ENCODE results near the gene TRMT1L.

DNA sequence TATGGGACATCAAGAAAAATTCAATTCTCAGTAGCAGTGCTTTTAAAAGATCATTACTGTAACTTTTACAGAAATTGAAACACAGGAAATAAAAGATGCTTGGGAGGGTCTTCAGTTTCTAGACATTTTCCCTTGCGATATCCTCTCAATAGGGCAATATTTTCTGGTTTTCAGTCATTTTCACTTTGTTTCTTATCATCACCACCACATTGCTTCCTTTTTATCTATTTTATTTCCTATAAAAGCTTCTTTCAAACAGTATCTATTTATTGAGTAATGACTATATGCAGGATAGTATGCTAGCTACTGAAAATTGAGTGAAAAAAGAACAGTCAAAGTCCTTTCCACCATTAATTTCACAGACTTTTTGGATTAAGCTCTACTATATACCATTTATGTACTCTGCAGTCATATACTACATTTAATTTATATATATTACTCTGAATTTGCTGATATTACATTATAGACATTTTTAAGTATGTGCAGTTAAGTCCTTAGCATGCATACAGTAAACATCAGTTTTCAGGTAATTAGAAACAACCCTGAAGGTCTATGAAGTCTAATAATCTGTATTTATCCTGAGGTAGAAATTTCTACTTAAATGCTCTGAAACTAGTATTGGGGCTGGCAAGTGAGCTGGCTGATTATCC is 18.7 kb downstream of the TRMT1L start:
- TF ChIP-seq POLR2A (IDR thresholded peaks at IDR 0.05): no peak
- TF ChIP-seq, protein P1, sequence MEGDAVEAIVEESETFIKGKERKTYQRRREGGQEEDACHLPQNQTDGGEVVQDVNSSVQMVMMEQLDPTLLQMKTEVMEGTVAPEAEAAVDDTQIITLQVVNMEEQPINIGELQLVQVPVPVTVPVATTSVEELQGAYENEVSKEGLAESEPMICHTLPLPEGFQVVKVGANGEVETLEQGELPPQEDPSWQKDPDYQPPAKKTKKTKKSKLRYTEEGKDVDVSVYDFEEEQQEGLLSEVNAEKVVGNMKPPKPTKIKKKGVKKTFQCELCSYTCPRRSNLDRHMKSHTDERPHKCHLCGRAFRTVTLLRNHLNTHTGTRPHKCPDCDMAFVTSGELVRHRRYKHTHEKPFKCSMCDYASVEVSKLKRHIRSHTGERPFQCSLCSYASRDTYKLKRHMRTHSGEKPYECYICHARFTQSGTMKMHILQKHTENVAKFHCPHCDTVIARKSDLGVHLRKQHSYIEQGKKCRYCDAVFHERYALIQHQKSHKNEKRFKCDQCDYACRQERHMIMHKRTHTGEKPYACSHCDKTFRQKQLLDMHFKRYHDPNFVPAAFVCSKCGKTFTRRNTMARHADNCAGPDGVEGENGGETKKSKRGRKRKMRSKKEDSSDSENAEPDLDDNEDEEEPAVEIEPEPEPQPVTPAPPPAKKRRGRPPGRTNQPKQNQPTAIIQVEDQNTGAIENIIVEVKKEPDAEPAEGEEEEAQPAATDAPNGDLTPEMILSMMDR (IDR thresholded peaks at IDR 0.05): no peak
- TF ChIP-seq POLR2AphosphoS5 (IDR thresholded peaks at IDR 0.05): no peak
- TF ChIP-seq EP300 (IDR thresholded peaks at IDR 0.05; ENCODE audit: low read depth): no peak
